EH (cell line): ENCODE data around the gene HRG.
A peak's percentile ranks its signal among the peaks of the same experiment; 100 is the strongest.

Source experiments
- DNase-seq: peaks from one replicate; pipeline ENCODE4 v3.0.0-alpha.2; 2015; ENCODE audit warnings: low read depth

Gene HRG

DNA sequence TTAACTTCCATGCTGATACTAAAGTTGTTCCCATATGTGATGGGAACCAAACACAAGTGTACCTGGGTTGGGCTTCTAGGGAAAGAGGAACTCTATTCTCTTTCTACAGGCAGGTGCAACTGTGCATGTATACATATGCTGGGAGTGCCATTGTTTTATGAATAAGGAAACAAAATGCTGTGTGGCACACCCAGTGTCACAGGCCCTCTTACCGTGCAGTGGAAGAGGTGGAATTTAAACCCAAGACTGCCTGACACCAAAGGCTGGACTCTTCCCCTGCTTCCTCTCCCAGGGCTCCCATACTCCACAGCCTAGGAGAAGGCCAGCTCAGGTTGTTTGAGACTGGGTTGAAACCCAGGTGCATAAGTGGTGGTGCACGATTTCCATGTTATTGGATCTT lies 27.6 kb upstream of the HRG start:
- no peak for DNase-seq

DNA sequence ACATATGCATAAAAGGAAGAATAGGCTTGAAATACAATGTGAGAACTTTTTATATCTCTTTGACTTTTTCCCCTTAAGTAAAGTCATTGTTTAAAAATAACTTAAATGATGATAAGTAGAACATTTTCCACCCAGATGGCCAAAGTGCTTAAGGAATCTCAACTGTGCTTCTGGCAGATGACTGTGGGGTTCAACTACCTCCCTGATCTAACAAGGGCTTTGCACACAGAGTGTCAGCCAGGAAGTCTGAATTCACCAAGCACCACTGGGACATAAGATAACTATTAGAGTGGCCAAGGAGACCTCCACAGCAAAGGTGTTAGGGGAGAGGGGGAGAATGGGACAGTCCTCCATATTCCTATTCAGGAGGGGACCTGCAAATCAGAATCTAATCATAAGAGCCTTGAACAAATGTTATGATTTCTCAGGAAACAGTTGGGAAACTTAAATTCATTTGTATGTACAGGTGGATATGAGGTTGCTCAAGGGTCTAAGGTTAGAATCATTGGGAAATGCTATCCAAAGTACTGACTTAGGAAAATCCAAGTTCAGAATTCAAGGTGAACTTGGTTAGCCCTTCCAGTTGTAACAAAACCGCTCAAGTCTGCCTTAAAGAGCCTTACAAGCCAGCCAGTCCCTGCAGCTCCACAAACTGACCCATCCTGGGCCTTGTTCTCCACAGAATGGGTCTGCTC lies 25.9 kb upstream of the HRG start, which contains the start of gene FETUB:
Gene FETUB (plus strand): TSS at position 622 of the 695 bp plus-strand sequence. CDS start 62 bp downstream, at position 684.
- DNase-seq, result no peak

GRCh38 chr3:186640473-186640818 lies 25.4 kb upstream of the HRG start:
- peak; percentile 61 for DNase-seq

DNA sequence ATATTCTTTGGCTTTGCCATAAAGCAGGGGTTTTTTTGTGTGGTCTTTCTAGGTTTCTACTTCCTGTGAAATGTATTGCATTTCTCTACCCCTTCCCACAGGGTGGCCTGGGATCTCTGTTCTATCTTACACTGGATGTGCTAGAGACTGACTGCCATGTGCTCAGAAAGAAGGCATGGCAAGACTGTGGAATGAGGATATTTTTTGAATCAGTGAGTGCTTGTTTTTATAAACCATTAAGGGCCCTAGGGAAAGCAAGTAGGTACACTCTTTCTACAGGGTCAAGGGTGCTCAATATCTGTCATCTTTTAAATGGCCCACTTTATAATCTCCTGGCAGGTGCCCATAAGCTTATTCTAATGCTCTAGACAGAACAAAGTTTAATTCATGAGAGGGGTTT lies 24.9 kb upstream of the HRG start:
- no peak for DNase-seq

- no peak for DNase-seq
Observed at GRCh38 chr3:186642014-186642413, 23.8 kb upstream of the HRG start.

DNA sequence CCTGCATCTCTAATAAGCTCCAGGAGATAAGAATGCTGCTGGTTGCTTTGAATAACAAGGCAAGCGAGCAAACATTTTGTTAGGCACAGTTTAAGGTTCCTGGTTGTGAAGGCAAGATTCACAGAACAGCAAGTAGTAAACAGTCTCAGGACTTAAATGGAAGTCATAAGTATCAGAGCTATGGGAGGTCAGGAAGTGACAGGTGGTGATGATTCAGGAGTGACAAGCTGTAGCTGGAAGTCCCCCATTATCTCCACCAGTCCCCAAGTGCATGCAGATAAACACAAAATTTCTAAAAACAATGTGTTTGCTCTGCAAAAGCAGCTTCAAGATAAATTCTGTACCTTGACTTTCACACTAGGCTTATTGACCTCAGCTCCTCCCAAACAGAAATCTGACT lies 22.3 kb upstream of the HRG start:
- no peak for DNase-seq

DNA sequence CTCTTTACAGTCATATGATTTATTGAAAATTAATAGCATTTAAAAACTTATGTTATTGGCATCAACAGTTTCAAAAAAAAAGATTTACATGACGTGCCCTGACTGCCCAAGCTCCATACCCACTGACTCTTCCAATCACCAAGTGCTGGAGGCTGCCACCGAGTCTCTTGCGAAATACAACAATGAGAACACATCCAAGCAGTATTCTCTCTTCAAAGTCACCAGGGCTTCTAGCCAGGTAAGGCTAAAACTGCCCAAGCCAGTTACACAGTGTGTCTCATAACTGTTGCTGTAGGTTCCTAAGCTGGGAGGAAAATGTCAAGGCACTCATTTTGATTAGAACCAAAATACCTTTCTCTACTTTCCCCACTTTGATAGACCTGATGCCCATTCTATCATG lies 21.1 kb upstream of the HRG start:
- DNase-seq, result no peak

DNA sequence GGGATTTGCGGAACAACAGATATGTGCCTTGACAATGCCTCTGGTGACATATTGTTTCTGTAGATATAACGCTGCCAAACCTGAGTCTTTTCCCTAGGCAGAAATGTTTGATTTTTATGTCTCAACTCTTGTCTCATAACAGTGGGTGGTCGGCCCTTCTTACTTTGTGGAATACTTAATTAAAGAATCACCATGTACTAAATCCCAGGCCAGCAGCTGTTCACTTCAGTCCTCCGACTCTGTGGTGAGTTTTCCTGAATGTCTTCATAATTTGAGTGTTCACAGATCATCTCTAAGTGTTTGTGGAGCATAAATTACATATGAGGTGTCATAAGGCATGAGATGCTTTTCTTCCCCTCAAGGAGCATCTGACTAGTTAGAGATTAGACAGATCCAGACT lies 19.7 kb upstream of the HRG start:
- no peak for DNase-seq

DNA sequence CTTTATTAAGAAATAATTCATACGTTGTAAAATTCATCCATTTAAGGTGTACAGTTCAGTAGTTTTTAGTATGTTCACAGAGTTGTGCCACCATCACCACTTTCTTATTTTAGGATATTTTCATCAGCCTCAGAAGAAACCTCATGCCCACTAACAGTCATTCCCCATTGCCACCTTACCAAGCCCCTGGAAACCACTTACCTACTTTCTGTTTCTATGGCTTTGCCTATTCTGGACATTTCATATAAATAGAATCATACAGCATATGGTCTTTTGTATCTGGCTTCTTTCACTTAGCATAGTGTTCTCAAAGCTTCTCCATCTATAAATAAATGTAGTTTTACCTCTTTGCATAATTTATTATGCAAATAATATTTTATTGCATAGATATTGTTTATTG lies 19.0 kb upstream of the HRG start:
- DNase-seq, result no peak

- no peak for DNase-seq
Observed at GRCh38 chr3:186648851-186649250, 17.0 kb upstream of the HRG start.

GRCh38 chr3:186651678-186652215 lies 14.1 kb upstream of the HRG start:
- no peak for DNase-seq

GRCh38 chr3:186653080-186653707 lies 12.6 kb upstream of the HRG start:
- no peak for DNase-seq

DNA sequence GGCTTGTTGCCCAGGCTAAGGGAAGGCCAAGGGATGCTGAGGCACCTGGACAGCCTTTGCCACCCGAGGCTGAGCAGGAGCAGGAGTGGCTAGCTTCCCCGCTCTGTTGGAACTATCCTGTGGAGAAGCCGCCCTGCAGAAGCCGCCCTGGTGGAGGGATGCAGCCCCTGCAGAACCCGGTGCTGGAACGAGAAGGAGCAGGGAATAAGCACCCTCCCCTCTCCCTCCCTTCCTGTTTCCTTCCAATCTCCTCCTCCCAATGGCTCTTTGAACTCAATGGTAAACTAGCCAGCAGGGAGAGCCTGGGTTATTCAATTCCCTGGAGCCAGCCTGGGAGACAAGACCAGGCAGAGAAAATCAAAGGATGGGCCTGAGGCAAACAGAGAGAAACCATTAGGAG lies 11.8 kb upstream of the HRG start:
- no peak for DNase-seq

DNA sequence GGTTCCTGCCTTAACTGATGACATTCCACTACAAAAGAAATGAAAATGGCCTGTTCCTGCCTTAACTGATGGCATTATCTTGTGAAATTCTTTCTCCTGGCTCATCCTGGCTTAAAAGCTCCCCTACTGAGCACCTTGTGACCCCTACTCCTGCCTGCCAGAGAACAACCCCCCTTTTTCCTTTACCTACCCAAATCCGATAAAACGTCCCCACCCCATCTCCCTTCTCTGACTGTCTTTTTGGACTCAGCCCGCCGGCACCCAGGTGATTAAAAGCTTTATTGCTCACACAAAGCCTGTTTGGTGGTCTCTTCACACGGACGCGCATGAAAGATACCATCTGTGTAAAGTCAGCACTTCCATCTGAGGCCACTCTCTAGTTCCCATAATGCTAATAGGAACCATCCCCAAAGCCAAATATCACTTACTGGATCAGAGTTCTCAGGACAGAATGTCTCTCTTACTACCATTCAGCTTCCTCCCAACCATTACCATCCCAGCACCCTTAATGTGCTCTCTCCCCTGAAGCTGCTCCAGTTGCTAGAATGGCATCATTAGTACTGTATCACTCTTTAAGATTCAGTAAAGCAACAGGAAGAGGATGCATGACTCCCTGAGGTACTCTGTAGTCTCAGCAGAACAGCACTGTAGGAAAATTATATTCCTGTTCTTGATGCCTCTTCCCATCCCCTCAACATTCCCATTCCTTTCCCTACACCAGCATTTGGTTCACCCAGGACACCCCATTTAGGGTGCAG lies 2.3 kb upstream of the HRG start:
- DNase-seq, result no peak

GRCh38 chr3:186664119-186664495 lies 1.7 kb upstream of the HRG start:
- no peak for DNase-seq

- DNase-seq, result no peak
Observed at GRCh38 chr3:186664506-186664905, 1.3 kb upstream of the HRG start.

GRCh38 chr3:186668426-186668825 lies 2.6 kb downstream of the HRG start:
- no peak for DNase-seq

GRCh38 chr3:186669378-186670084 lies 3.7 kb downstream of the HRG start:
- no peak for DNase-seq

DNA sequence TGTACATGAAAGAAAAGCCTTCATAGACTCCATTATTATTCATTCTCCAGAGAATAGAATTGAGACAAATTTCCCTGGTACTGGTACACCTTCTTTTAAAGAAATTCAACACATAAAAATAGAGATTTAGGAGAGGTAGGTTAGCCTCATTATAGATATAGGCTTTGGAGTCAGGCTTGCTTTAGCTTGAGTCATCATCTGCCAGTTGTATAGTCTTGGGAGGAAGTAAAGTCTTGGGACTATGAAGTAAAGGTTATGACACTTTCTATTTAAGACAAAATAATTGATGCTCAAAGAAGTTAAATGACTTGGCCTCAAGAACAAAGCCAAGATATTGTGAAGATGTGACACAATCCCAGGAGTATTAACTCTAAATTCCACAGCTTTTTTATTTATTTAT lies 4.3 kb downstream of the HRG start:
- DNase-seq, result no peak

DNA sequence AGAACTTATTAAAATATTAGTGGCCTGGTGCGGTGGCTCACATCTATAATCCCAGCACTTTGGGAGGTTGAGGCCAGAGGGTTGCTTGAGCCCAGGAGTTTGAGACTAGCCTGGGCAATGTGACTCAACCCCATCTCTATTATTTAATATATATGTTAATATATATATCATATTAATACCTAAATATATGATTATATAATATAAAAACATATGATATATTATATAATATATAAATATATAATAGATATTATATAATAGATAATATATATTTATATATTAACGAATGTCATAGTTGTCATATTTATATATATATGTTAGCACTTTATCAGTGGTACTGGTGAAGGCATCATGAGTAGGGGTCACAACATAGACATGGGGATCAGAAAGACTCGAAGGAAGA lies 5.2 kb downstream of the HRG start:
- no peak for DNase-seq

DNA sequence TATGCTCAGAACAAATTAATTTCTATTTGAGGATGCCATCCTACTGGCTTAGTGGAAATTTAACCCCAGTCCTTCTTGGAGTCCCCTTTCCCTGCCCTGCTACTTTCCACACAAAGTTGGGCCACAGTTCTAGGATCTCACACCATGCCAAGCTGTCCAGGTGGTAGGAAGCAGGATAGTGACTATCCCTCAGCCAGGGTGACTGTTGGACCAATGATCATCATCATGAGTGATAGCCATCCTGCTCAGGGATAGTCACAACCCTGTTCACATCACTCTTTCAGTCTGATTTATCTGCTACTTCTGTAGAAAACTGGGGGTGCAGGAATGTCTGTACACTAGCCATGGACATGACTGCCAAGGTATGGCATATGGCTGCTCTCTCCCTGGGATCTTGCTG lies 12.8 kb downstream of the HRG start:
- no peak for DNase-seq

DNA sequence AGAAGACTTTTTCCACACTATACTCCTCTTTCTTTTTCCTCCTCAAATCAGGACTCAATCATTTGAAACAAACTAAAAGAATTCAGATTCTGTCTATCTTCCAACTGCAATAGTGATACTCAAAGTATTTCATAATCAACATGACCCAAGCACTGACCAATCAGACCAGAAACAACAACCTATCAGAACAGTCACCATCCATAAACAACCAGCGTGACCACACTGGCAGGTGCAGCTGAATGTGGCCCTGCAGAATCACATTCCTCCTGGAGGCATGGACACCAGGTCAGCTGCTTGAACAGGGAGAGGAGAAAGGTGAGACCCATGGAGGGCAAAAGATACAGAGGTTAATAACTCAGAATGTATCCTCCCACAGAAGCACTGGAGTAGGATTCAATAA lies 13.3 kb downstream of the HRG start:
- no peak for DNase-seq

- DNase-seq, result no peak
Observed at GRCh38 chr3:186680869-186681268, 15.1 kb downstream of the HRG start.
